IMR-90 (cell line): Measurements from ENCODE around the gene TRAPPC3L. TPM values are rescaled to one million over a fixed set of nuclear protein-coding genes. Genes with fewer than 3 reads are reported as not detected.

Experiments
- ATAC-seq: fragments of 200-7000 bp; cut with Tn5 transposase; 2 replicates; pipeline ENCODE4 v1.9.1; 2020; ENCODE audit warnings: low read depth, mild to moderate bottlenecking, moderate library complexity
- BruUV-seq: library from RNA; stranded (reverse); fragments of 400-500 nt; replicated peaks from 2 replicates; lab custom pipeline; 2021; lab: Mats Ljungman, UMichigan
- CTCF ChIA-PET: fragments of 300-600 bp; formaldehyde crosslinking; extraction: SDS; loops from one replicate; lab custom pipeline; 2021; ENCODE audit warnings: antibody characterized with exemption; lab: Yijun Ruan, JAX
- POLR2A ChIA-PET: fragments of 300-600 bp; sonication (Branson Sonifier 250); formaldehyde crosslinking; loops from one replicate; lab custom pipeline; 2022; ENCODE audit warnings: antibody characterized with exemption; ENCODE audit not compliant: unreplicated experiment; lab: Charles Lee
- DNase-seq: peaks from one replicate; pipeline ENCODE4 v3.0.0; 2013
- H2AFZ ChIP-seq: replicated peaks from 2 replicates; pipeline ENCODE3; 2013; ENCODE audit warnings: low read length, mild to moderate bottlenecking; ENCODE audit not compliant: poor library complexity
- H2AK5ac ChIP-seq: 2 replicates; pipeline ENCODE4 v1.6.1; 2013; ENCODE audit warnings: low read depth, low read length, inconsistent platforms
- H2AK9ac ChIP-seq: replicated peaks from 2 replicates; pipeline ENCODE3; 2013; ENCODE audit warnings: mild to moderate bottlenecking, low read depth, low read length, moderate library complexity; ENCODE audit not compliant: poor library complexity
- H2BK120ac ChIP-seq: 2 replicates; pipeline ENCODE4 v1.6.1; 2013; ENCODE audit warnings: low read depth, low read length, inconsistent platforms
- H2BK15ac ChIP-seq: 3 replicates; pipeline ENCODE4 v1.6.1; 2013; ENCODE audit warnings: low read depth, low read length, inconsistent platforms
- H2BK20ac ChIP-seq: 2 replicates; pipeline ENCODE4 v1.6.1; 2013; ENCODE audit warnings: low read depth, mild to moderate bottlenecking, inconsistent platforms, low read length, moderate library complexity
- H2BK5ac ChIP-seq: 2 replicates; pipeline ENCODE4 v1.6.1; 2013; ENCODE audit warnings: mild to moderate bottlenecking, low read depth, low read length, inconsistent platforms; ENCODE audit not compliant: poor library complexity, severe bottlenecking
- H3K14ac ChIP-seq: replicated peaks from 2 replicates; pipeline ENCODE4 v1.6.1; 2013; ENCODE audit warnings: low read depth, low read length, inconsistent platforms
- H3K18ac ChIP-seq: 2 replicates; pipeline ENCODE4 v1.6.1; 2013; ENCODE audit warnings: low read depth, low read length, control low read depth
- H3K23ac ChIP-seq: 2 replicates; pipeline ENCODE4 v1.6.1; 2013; ENCODE audit warnings: low read depth, low read length, inconsistent platforms
- H3K27ac ChIP-seq: 2 replicates; pipeline ENCODE4 v1.5.1; 2013; ENCODE audit warnings: mild to moderate bottlenecking, control low read depth, low read length; ENCODE audit not compliant: insufficient read depth
- H3K27me3 ChIP-seq: 2 replicates; pipeline ENCODE4 v1.6.1; 2013; ENCODE audit warnings: low read length; ENCODE audit not compliant: control insufficient read depth, insufficient read depth
- H3K36me3 ChIP-seq: 2 replicates; pipeline ENCODE4 v1.6.1; 2013; ENCODE audit warnings: low read length, mixed read lengths; ENCODE audit not compliant: control insufficient read depth, insufficient read depth
- H3K4ac ChIP-seq: 2 replicates; pipeline ENCODE4 v1.6.1; 2013; ENCODE audit warnings: low read depth, low read length, inconsistent platforms
- H3K4me1 ChIP-seq: 2 replicates; pipeline ENCODE4 v1.6.1; 2013; ENCODE audit warnings: low read length, mixed read lengths; ENCODE audit not compliant: control insufficient read depth, insufficient read depth
- H3K4me2 ChIP-seq: 2 replicates; pipeline ENCODE4 v1.6.1; 2013; ENCODE audit warnings: low read depth, mild to moderate bottlenecking, control low read depth, low read length, moderate library complexity
- H3K4me3 ChIP-seq: 2 replicates; pipeline ENCODE4 v1.5.1; 2013; ENCODE audit warnings: low read depth, mild to moderate bottlenecking, control low read depth, low read length, moderate library complexity; ENCODE audit not compliant: insufficient read depth
- H3K56ac ChIP-seq: 2 replicates; pipeline ENCODE4 v1.6.1; 2013; ENCODE audit warnings: low read length, inconsistent platforms; ENCODE audit not compliant: insufficient read depth; ENCODE audit errors: extremely low read depth
- H3K79me1 ChIP-seq, 2 experiments: 2 replicates each; pipeline ENCODE4 v1.6.1; 2013; ENCODE audit warnings: low read length in 2 of 2, inconsistent platforms in 1 of 2, low read depth in 1 of 2
- H3K9ac ChIP-seq: 2 replicates; pipeline ENCODE4 v1.6.1; 2013; ENCODE audit warnings: low read depth, low read length, control low read depth
- H3K9me1 ChIP-seq: 2 replicates; pipeline ENCODE4 v1.6.1; 2013; ENCODE audit warnings: low read length, inconsistent platforms; ENCODE audit not compliant: insufficient read depth
- H3K9me3 ChIP-seq: 2 replicates; pipeline ENCODE4 v1.6.1; 2013; ENCODE audit warnings: low read length; ENCODE audit not compliant: control insufficient read depth, insufficient read depth
- H4K20me1 ChIP-seq: 2 replicates; pipeline ENCODE4 v1.6.1; 2013; ENCODE audit warnings: low read length, inconsistent platforms; ENCODE audit not compliant: insufficient read depth
- H4K5ac ChIP-seq: 2 replicates; pipeline ENCODE4 v1.6.1; 2013; ENCODE audit warnings: mild to moderate bottlenecking, low read depth, low read length, control low read depth
- H4K8ac ChIP-seq, 2 experiments: 2 replicates each; pipeline ENCODE4 v1.6.1; 2013; ENCODE audit warnings: low read depth in 2 of 2, low read length in 2 of 2, control low read depth in 1 of 2, inconsistent platforms in 1 of 2
- H4K91ac ChIP-seq: 2 replicates; pipeline ENCODE4 v1.6.1; 2013; ENCODE audit warnings: low read depth, low read length, inconsistent platforms; ENCODE audit not compliant: insufficient read depth
- BHLHE40 ChIP-seq: fragments of 150-350 bp; IDR thresholded peaks from 2 replicates; pipeline ENCODE4 v1.6.1; 2016; ENCODE audit warnings: mild to moderate bottlenecking, low read depth, low read length
- CEBPB ChIP-seq: IDR thresholded peaks from 2 replicates; pipeline ENCODE4 v1.6.1; 2012; ENCODE audit warnings: low read depth, low read length, improper control_type of control experiment
- CHD1 ChIP-seq: IDR thresholded peaks from 2 replicates; pipeline ENCODE4 v1.6.1; 2012; ENCODE audit warnings: low read depth, low read length, improper control_type of control experiment
- CTCF ChIP-seq: conservative IDR thresholded peaks from 2 replicates; pipeline ENCODE4 v1.5.1; 2012; ENCODE audit warnings: mild to moderate bottlenecking, low read depth, low read length, improper control_type of control experiment
- ELK1 ChIP-seq: fragments of 150-350 bp; IDR thresholded peaks from 2 replicates; pipeline ENCODE4 v1.6.1; 2016; ENCODE audit warnings: low read depth, mild to moderate bottlenecking, low read length, moderate library complexity, borderline replicate concordance
- FOS ChIP-seq: fragments of 150-350 bp; IDR thresholded peaks from 2 replicates; pipeline ENCODE4 v1.6.1; 2016; ENCODE audit warnings: low read depth, low read length
- MAFK ChIP-seq: IDR thresholded peaks from 2 replicates; pipeline ENCODE4 v1.6.1; 2012; ENCODE audit warnings: low read depth, low read length, improper control_type of control experiment
- MAZ ChIP-seq: IDR thresholded peaks from 2 replicates; pipeline ENCODE4 v1.6.1; 2012; ENCODE audit warnings: low read depth, mild to moderate bottlenecking, low read length, improper control_type of control experiment, moderate library complexity, borderline replicate concordance
- MXI1 ChIP-seq: IDR thresholded peaks from 2 replicates; pipeline ENCODE4 v1.6.1; 2012; ENCODE audit warnings: low read depth, mild to moderate bottlenecking, low read length, moderate library complexity, borderline replicate concordance
- NFE2L2 ChIP-seq: fragments of 150-350 bp; IDR thresholded peaks from 2 replicates; pipeline ENCODE4 v1.6.1; 2016; ENCODE audit warnings: low read depth, mild to moderate bottlenecking, low read length
- POLR2A ChIP-seq: IDR thresholded peaks from 2 replicates; pipeline ENCODE4 v1.6.1; 2012; ENCODE audit warnings: mild to moderate bottlenecking, low read depth, low read length
- RAD21 ChIP-seq: IDR thresholded peaks from 2 replicates; pipeline ENCODE4 v1.6.1; 2012; ENCODE audit warnings: low read length, improper control_type of control experiment
- RCOR1 ChIP-seq: IDR thresholded peaks from 2 replicates; pipeline ENCODE4 v1.6.1; 2012; ENCODE audit warnings: mild to moderate bottlenecking, low read length, improper control_type of control experiment; ENCODE audit not compliant: insufficient replicate concordance
- RFX5 ChIP-seq: IDR thresholded peaks from 2 replicates; pipeline ENCODE4 v1.8.0; 2012; ENCODE audit warnings: low read depth, mild to moderate bottlenecking, low read length, moderate library complexity
- SMC3 ChIP-seq: fragments of 150-350 bp; IDR thresholded peaks from 2 replicates; pipeline ENCODE4 v1.6.1; 2016; ENCODE audit warnings: low read depth, mild to moderate bottlenecking, antibody characterized with exemption, low read length, moderate library complexity
- USF2 ChIP-seq: fragments of 150-350 bp; IDR thresholded peaks from 2 replicates; pipeline ENCODE4 v1.6.1; 2017; ENCODE audit warnings: mild to moderate bottlenecking, antibody characterized with exemption, low read length, low read depth
- dilution Hi-C: fragments of 300-500 bp; cut with HindIII; formaldehyde crosslinking; loops from one replicate; pipeline ENCODE4 v1.14.3; 2018; ENCODE audit warnings: low sequenced_read_pairs; ENCODE audit not compliant: unreplicated experiment
- in situ Hi-C: fragments of 300-500 bp; cut with MboI; formaldehyde crosslinking; loops from 3 replicates; pipeline ENCODE4 v1.14.3; 2019; ENCODE audit warnings: low sequenced_read_pairs, inconsistent platforms, mixed read lengths
- intact Hi-C: fragments of 100-400 bp; cut with micrococcal nuclease; formaldehyde crosslinking; loops from 2 replicates; pipeline ENCODE4 v1.10.0; 2022
- polyA plus RNA-seq, 3 experiments: library from polyadenylated mRNA; depleted of rRNA; stranded (reverse); fragments of >200 nt; gene quantifications; 2 replicates each; pipeline ENCODE4 v1.2.3, GENCODE V29; 2012; ENCODE audit warnings: low replicate concordance in 1 of 3
- total RNA-seq: library from RNA; depleted of rRNA; stranded (reverse); fragments of >200 nt; gene quantifications from 2 replicates; pipeline ENCODE4 v1.2.3, GENCODE V29; 2012

Gene TRAPPC3L
- total and polyA plus RNA-seq, 2 of the 4 experiments (the other 2 are of a cell fraction): 0.03 TPM; not detected in 1

GRCh38 chr6:116568111-116568510 is 22.6 kb upstream of the TRAPPC3L start:
- Histone ChIP-seq H3K27ac (no peak overlapping the region), H2AK9ac (no peak overlapping the region), H3K4me1 (peaks cover 6% of the 10 kb centered on the region), H2BK120ac (no peak overlapping the region), H2AFZ (no peak overlapping the region), H3K9ac (no peak overlapping the region), H2BK20ac (no peak overlapping the region), H3K4me3 (no peak overlapping the region), H3K36me3 (no peaks in the 10 kb centered on the region), H3K4ac (no peak overlapping the region), H3K9me1 (peaks cover 3% of the 10 kb centered on the region; the same call in 1 of the 2 replicates), H3K4me2 (no peak overlapping the region), H4K91ac (no peak overlapping the region), H2BK5ac (peak overlapping the region; percentile 55), H4K5ac (no peak overlapping the region), H3K9me3 (no peaks in the 10 kb centered on the region), H3K23ac (no peak overlapping the region), H2BK15ac (no peak overlapping the region), H3K14ac (no peak overlapping the region), H3K18ac (no peak overlapping the region), H3K27me3 (no peaks in the 10 kb centered on the region), H2AK5ac (no peak overlapping the region), H3K56ac (no peak overlapping the region), H4K8ac (peak overlapping the region in 1 of 2 experiments; percentile 4; a peak in 1 of 4 replicates), H4K20me1 (peaks cover 3% of the 10 kb centered on the region; the same call in 1 of the 2 replicates), H3K79me1 (peaks cover 8 to 25% of the 10 kb centered on the region in 2 experiments)
- dilution Hi-C loops (no loop called here), in situ Hi-C loops (no loop called here), intact Hi-C loops (no loop called here)
- DNase-seq (peak; percentile 80), ATAC-seq (peak; percentile 3; the same call in 1 of the 2 replicates)
- TF ChIP-seq FOS (no peak), CEBPB (no peak), USF2 (no peak), CTCF (no peak), MAZ (no peak), BHLHE40 (no peak), RFX5 (no peak), NFE2L2 (no peak), ELK1 (no peak), RAD21 (no peak), CHD1 (no peak), MAFK (no peak), SMC3 (no peak), POLR2A (no peak), RCOR1 (no peak), MXI1 (no peak)
- CTCF ChIA-PET: interaction anchor here (0.6 kb wide), 1 partner anchor 299 kb away, joined by 3 read pairs; no protein-coding TSS in a partner anchor
- no TSS peak for BruUV-seq
- POLR2A ChIA-PET: no interaction called here
